Mesothelial cell of epicardium (in vitro differentiated cells): ENCODE data around the gene SPAG17. TPM values are rescaled to one million over a fixed set of nuclear protein-coding genes. Genes with fewer than 3 reads are reported as not detected.
"Not testable (repeated sequence)": the region's sequence is repeated elsewhere in the genome, so short reads cannot be mapped to it uniquely, and the experiment has no call there.

Source experiments
- DNase-seq, 2 experiments: peaks; one replicate each; pipeline ENCODE4 v3.0.0; 2021; ENCODE audit warnings: low spot score in 2 of 2; ENCODE audit not compliant: unreplicated experiment in 2 of 2
- H3K27ac Mint-ChIP-seq: 2 replicates; pipeline ENCODE4 v1.8.0; 2021; ENCODE audit warnings: mixed read lengths
- H3K27me3 Mint-ChIP-seq: 2 replicates; pipeline ENCODE4 v1.8.0; 2021; ENCODE audit warnings: low read depth, mixed read lengths
- H3K36me3 Mint-ChIP-seq: 2 replicates; pipeline ENCODE4 v1.8.0; 2021; ENCODE audit warnings: mixed read lengths
- H3K4me1 Mint-ChIP-seq: 2 replicates; pipeline ENCODE4 v1.8.0; 2021; ENCODE audit warnings: mixed read lengths
- H3K4me3 Mint-ChIP-seq: 2 replicates; pipeline ENCODE4 v1.8.0; 2021; ENCODE audit warnings: mild to moderate bottlenecking, moderate library complexity, mixed read lengths
- H3K9me3 Mint-ChIP-seq: 2 replicates; pipeline ENCODE4 v1.8.0; 2021; ENCODE audit warnings: mixed read lengths
- CTCF ChIP-seq: fragments of 200-600 bp; sonication (generic); IDR thresholded peaks from one replicate; pipeline ENCODE4 v1.5.0; 2021; ENCODE audit warnings: antibody characterized with exemption; ENCODE audit not compliant: unreplicated experiment
- total RNA-seq: library from RNA; stranded (reverse); gene quantifications from 3 replicates; pipeline ENCODE4 v1.2.1, GENCODE V29; 2021

The SPAG17 gene
- total RNA-seq, 1 donor from 2014 or later = 2.7 TPM

- H3K27me3 Mint-ChIP-seq = no peaks in the 10 kb centered on the region
- no peak for TF ChIP-seq CTCF
- peaks cover 4% of the 10 kb centered on the region for H3K36me3 Mint-ChIP-seq
- peak within 1 kb of the TSS; percentile 87 for H3K27ac Mint-ChIP-seq
- H3K9me3 Mint-ChIP-seq = no peaks in the 10 kb centered on the region
- DNase-seq = peak; percentile 87 to 91
- H3K4me1 Mint-ChIP-seq = peaks cover 30% of the 10 kb centered on the region
- H3K4me3 Mint-ChIP-seq = peak within 1 kb of the TSS; percentile 88
Observed at GRCh38 chr1:117929343-117930172, 255.5 kb downstream of the SPAG17 start, which contains the start of the genes GDAP2 and WDR3. Gene GDAP2, minus strand, starts transcription at chr1:117929621. Its CDS starts 9,264 bp downstream, at chr1:117920357. Gene WDR3, plus strand, starts transcription at chr1:117929739. Its CDS starts 3,581 bp downstream, at chr1:117933320.

- Mint-ChIP-seq H3K9me3 (no peaks in the 10 kb centered on the region), H3K27ac (peak overlapping the region; percentile 87), H3K4me1 (peaks cover 30% of the 10 kb centered on the region), H3K36me3 (peaks cover 5% of the 10 kb centered on the region), H3K27me3 (no peaks in the 10 kb centered on the region), H3K4me3 (peak overlapping the region; percentile 88)
- peak in 1 of 2 experiments; percentile 21 for DNase-seq
- TF ChIP-seq CTCF = no peak
Observed at GRCh38 chr1:117928881-117929342, 256.1 kb downstream of the SPAG17 start.

GRCh38 chr1:117925981-117926380, 259.0 kb downstream of the SPAG17 start:
- H3K4me1 Mint-ChIP-seq = peaks cover 24% of the 10 kb centered on the region
- peaks cover 4% of the 10 kb centered on the region for H3K9me3 Mint-ChIP-seq
- no peaks in the 10 kb centered on the region for H3K27me3 Mint-ChIP-seq
- no peak for DNase-seq
- peaks cover 9% of the 10 kb centered on the region for H3K36me3 Mint-ChIP-seq
- no peak overlapping the region for H3K27ac Mint-ChIP-seq
- H3K4me3 Mint-ChIP-seq = no peak overlapping the region
- TF ChIP-seq CTCF = no peak

GRCh38 chr1:117922717-117923116, 262.3 kb downstream of the SPAG17 start:
- H3K36me3 Mint-ChIP-seq = peaks cover 23% of the 10 kb centered on the region
- not testable (repeated sequence) for H3K9me3 Mint-ChIP-seq

GRCh38 chr1:117921991-117922390, 263.0 kb downstream of the SPAG17 start:
- TF ChIP-seq CTCF = no peak
- H3K4me3 Mint-ChIP-seq = no peak overlapping the region
- DNase-seq = no peak
- peaks cover 29% of the 10 kb centered on the region for H3K36me3 Mint-ChIP-seq
- peaks cover 4% of the 10 kb centered on the region for H3K9me3 Mint-ChIP-seq
- no peaks in the 10 kb centered on the region for H3K27me3 Mint-ChIP-seq
- H3K27ac Mint-ChIP-seq = no peak overlapping the region
- H3K4me1 Mint-ChIP-seq = peaks cover under 1% of the 10 kb centered on the region

More at GRCh38 chr1:117922717-117923116, 262.3 kb downstream of the SPAG17 start:
- not testable (repeated sequence) for H3K4me1 Mint-ChIP-seq, DNase-seq, H3K4me3 Mint-ChIP-seq, H3K27me3 Mint-ChIP-seq, H3K27ac Mint-ChIP-seq

GRCh38 chr1:117919376-117919775, 265.7 kb downstream of the SPAG17 start:
- Mint-ChIP-seq H3K4me3 (no peak overlapping the region), H3K27ac (no peak overlapping the region), H3K27me3 (no peaks in the 10 kb centered on the region), H3K9me3 (peaks cover 4% of the 10 kb centered on the region), H3K4me1 (no peaks in the 10 kb centered on the region), H3K36me3 (peaks cover 42% of the 10 kb centered on the region)
- no peak for DNase-seq
- TF ChIP-seq CTCF = no peak
